Suprapubic skin (tissue), 4 donors: ENCODE measurements around the gene PCDHB6. TPM values are rescaled to one million over a fixed set of nuclear protein-coding genes. Genes with fewer than 3 reads are reported as not detected.
A peak's percentile ranks its signal among the peaks of the same experiment; 100 is the strongest.
"Not testable (repeated sequence)": the region's sequence is repeated elsewhere in the genome, so short reads cannot be mapped to it uniquely, and the experiment has no call there.

ENCODE experiments used
- DNase-seq, 2 donors: peaks; one replicate each; pipeline ENCODE4 v3.0.0-alpha.2; 2019; ENCODE audit warnings: low spot score in 2 of 2
- H3K27ac ChIP-seq: fragments of 200-600 bp; sonication (generic); one replicate; pipeline ENCODE4 v1.5.1; 2019
- H3K27me3 ChIP-seq: fragments of 200-600 bp; sonication (generic); one replicate; pipeline ENCODE4 v1.5.1; 2019
- H3K36me3 ChIP-seq: fragments of 200-600 bp; sonication (generic); one replicate; pipeline ENCODE4 v1.5.1; 2019
- H3K4me1 ChIP-seq: fragments of 200-600 bp; sonication (generic); one replicate; pipeline ENCODE4 v1.5.1; 2019
- H3K4me3 ChIP-seq: fragments of 200-600 bp; sonication (generic); one replicate; pipeline ENCODE4 v1.5.1; 2019; ENCODE audit warnings: mild to moderate bottlenecking
- H3K9me3 ChIP-seq: fragments of 200-600 bp; sonication (generic); one replicate; pipeline ENCODE4 v1.5.1; 2019
- EP300 ChIP-seq: sonication (generic); formaldehyde crosslinking; IDR thresholded peaks from one replicate; pipeline ENCODE4 v1.6.1; 2017; ENCODE audit warnings: antibody characterized with exemption
- POLR2A ChIP-seq, 2 donors: fragments of 450-650 bp; IDR thresholded peaks; one replicate each; pipeline ENCODE4 v1.6.1; 2017; ENCODE audit warnings: antibody characterized with exemption in 2 of 2, mild to moderate bottlenecking in 2 of 2, moderate library complexity in 2 of 2
- POLR2AphosphoS5 ChIP-seq, 3 donors: sonication (generic); formaldehyde crosslinking; IDR thresholded peaks; one replicate each; pipeline ENCODE4 v1.6.1; 2017; ENCODE audit warnings: antibody characterized with exemption in 3 of 3
- WGBS: methylation state at CpG from one replicate; pipeline ENCODE4 v1.1.5; 2018; 5-methylcytosine and 5-hydroxymethylcytosine counted together
- total RNA-seq, 4 donors: library from RNA; depleted of rRNA; stranded (reverse); fragments of >200 nt; gene quantifications; one replicate each; pipeline ENCODE4 v1.1.0, GENCODE V29; 2016
- TF ChIP-seq, protein P1 (sequence below), 2 donors: fragments of 200-600 bp in 1 of 2; fragments of 450-650 bp in 1 of 2; sonication (generic) in 1 of 2; IDR thresholded peaks; one replicate each; pipeline ENCODE4 v1.5.1; 2016 to 2019; ENCODE audit warnings: antibody characterized with exemption in 2 of 2, mild to moderate bottlenecking in 1 of 2, moderate library complexity in 1 of 2

Gene PCDHB6
- total RNA-seq, 4 donors from 2014 or later = 0.76 to 2.2 (median 1.7) TPM; not detected in 1

DNA sequence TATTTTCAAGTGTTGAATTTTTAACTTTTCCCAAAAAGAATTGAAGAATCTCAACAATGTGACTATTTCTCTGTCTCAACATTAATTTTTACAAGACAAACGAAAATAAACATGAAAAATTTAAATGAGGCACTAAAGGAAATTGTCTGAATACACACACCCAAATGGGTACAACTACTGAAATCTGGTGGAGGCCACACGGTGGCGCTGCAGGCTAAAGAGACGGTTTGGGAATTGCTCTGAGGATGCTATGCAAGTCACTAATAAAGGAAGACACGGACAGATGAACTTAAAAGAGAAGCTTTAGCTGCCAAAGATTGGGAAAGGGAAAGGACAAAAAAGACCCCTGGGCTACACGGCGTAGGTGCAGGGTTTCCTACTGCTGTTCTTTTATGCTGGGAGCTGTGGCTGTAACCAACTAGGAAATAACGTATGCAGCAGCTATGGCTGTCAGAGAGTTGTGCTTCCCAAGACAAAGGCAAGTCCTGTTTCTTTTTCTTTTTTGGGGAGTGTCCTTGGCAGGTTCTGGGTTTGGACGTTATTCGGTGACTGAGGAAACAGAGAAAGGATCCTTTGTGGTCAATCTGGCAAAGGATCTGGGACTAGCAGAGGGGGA lies 42.4 kb downstream of the PCDHB6 start, which contains the start of gene PCDHB10:
TSS of gene PCDHB10 (plus strand) at position 244 of the 616 bp plus-strand sequence. CDS start at position 444, 200 bp downstream.
- Histone ChIP-seq H3K4me1 (no peaks in the 10 kb centered on the region), H3K4me3 (no peak within 1 kb of the TSS), H3K36me3 (no peaks in the 10 kb centered on the region), H3K9me3 (peaks cover 7% of the 10 kb centered on the region), H3K27ac (no peak within 1 kb of the TSS), H3K27me3 (no peaks in the 10 kb centered on the region)
- no peak for TF ChIP-seq POLR2A (IDR thresholded peaks at IDR 0.05)
- TF ChIP-seq, protein P1, sequence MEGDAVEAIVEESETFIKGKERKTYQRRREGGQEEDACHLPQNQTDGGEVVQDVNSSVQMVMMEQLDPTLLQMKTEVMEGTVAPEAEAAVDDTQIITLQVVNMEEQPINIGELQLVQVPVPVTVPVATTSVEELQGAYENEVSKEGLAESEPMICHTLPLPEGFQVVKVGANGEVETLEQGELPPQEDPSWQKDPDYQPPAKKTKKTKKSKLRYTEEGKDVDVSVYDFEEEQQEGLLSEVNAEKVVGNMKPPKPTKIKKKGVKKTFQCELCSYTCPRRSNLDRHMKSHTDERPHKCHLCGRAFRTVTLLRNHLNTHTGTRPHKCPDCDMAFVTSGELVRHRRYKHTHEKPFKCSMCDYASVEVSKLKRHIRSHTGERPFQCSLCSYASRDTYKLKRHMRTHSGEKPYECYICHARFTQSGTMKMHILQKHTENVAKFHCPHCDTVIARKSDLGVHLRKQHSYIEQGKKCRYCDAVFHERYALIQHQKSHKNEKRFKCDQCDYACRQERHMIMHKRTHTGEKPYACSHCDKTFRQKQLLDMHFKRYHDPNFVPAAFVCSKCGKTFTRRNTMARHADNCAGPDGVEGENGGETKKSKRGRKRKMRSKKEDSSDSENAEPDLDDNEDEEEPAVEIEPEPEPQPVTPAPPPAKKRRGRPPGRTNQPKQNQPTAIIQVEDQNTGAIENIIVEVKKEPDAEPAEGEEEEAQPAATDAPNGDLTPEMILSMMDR (IDR thresholded peaks at IDR 0.05) = no peak
- no peak for DNase-seq
- 11% methylated on average over 10 of the region's 10 CpGs for WGBS

DNA sequence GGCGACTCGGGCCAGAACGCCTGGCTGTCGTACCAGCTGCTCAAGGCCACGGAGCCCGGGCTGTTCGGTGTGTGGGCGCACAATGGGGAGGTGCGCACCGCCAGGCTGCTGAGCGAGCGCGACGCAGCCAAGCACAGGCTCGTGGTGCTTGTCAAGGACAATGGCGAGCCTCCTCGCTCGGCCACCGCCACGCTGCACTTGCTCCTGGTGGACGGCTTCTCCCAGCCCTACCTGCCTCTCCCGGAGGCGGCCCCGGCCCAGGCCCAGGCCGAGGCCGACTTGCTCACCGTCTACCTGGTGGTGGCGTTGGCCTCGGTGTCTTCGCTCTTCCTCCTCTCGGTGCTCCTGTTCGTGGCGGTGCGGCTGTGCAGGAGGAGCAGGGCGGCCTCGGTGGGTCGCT lies 44.5 kb downstream of the PCDHB6 start:
- not testable (repeated sequence) for H3K9me3 ChIP-seq, H3K27ac ChIP-seq, H3K36me3 ChIP-seq, DNase-seq, H3K4me1 ChIP-seq, H3K27me3 ChIP-seq, H3K4me3 ChIP-seq
- 42% methylated on average over 16 of the region's 37 CpGs for WGBS

DNA sequence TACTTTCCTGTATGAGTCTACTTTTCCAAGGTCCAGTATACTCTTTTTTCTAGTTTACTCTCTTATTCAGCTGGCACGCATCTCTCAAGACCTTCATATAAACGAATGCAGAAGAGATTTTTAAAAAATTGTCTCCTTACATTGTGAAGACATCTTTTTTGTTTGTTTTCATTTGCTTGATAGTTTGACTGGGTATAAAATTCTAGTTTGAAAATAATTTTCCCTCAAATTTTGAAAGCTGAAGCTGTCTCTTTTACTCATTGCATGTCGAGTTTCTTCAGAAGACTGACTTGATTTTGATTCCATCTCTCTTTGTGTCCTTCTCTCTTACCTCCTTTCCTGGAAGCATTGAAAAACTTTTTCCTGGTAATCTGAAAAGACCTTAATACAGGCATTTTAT lies 46.5 kb downstream of the PCDHB6 start:
- TF ChIP-seq, protein P1 (IDR thresholded peaks at IDR 0.05) = no peak
- TF ChIP-seq POLR2A (IDR thresholded peaks at IDR 0.05) (no peak), POLR2AphosphoS5 (IDR thresholded peaks at IDR 0.05) (no peak), EP300 (no peak)
- Histone ChIP-seq H3K4me1 (no peaks in the 10 kb centered on the region), H3K27ac (no peak overlapping the region), H3K27me3 (no peaks in the 10 kb centered on the region), H3K9me3 (peaks cover 12% of the 10 kb centered on the region), H3K4me3 (no peak overlapping the region), H3K36me3 (no peaks in the 10 kb centered on the region)
- 50% methylated on average over 3 of the region's 3 CpGs for WGBS
- DNase-seq = no peak

DNA sequence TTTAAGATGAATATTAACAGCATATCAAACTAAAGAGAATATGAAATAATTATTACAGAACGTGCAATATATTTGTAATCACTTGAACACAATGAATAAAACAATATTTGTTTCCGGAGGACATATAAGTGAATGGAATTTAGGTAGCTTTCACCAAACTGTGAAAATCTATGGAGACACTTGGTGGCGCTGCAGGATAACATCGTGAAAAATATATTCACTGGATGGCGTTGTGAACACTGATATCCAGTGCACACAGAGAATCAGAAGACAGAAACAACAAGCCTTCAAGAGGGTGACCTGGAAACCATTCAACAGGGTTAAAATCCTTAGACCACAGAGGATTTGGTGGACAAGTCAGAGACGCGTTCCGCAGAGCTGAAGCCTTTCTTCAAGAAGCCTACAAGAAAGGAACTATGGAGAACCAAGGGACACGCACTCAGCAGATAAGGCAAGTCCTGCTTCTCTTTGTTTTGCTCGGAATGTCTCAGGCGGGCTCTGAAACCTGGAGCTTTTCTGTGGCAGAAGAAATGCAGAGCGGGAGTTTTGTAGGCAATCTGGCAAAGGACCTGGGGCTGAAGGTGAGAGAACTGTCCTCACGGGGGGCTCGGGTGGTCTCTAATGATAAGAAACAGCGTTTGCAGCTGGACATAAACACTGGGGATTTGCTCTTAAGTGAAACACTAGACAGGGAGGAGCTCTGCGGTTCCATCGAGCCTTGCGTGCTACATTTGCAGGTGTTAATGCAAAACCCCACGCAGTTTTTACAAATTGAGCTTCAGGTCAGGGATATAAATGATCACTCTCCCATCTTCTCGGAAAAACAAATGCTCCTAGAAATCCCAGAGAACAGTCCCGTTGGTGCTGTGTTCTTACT lies 49.7 kb downstream of the PCDHB6 start, which contains the start of gene PCDHB11:
TSS of gene PCDHB11 (plus strand) at position 269 of the 877 bp plus-strand sequence. CDS start at position 417, 148 bp downstream.
- Histone ChIP-seq H3K9me3 (peaks cover 12% of the 10 kb centered on the region), H3K27me3 (no peaks in the 10 kb centered on the region), H3K36me3 (no peaks in the 10 kb centered on the region), H3K27ac (no peak within 1 kb of the TSS), H3K4me1 (no peaks in the 10 kb centered on the region), H3K4me3 (peak within 1 kb of the TSS; percentile 15)
- no peak for TF ChIP-seq EP300
- no peak for TF ChIP-seq POLR2AphosphoS5 (IDR thresholded peaks at IDR 0.05)
- TF ChIP-seq, protein P1 (IDR thresholded peaks at IDR 0.05) = no peak
- TF ChIP-seq POLR2A (IDR thresholded peaks at IDR 0.05) = no peak
- WGBS = 41% methylated on average over 21 of the region's 21 CpGs
- DNase-seq = no peak

DNA sequence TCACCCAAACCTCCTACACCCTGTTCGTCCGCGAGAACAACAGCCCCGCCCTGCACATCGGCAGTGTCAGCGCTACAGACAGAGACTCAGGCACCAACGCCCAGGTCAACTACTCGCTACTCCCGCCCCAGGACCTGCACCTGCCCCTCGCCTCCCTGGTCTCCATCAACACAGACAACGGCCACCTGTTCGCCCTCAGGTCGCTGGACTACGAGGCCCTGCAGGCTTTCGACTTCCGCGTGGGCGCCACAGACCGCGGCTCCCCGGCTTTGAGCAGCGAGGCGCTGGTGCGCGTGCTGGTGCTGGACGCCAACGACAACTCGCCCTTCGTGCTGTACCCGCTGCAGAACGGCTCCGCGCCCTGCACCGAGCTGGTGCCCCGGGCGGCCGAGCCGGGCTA lies 51.3 kb downstream of the PCDHB6 start:
- not testable (repeated sequence) for H3K27ac ChIP-seq, H3K36me3 ChIP-seq, H3K4me1 ChIP-seq, DNase-seq, H3K4me3 ChIP-seq, H3K27me3 ChIP-seq
- WGBS = 12% methylated on average over 5 of the region's 38 CpGs
- peaks cover 12% of the 10 kb centered on the region for H3K9me3 ChIP-seq

DNA sequence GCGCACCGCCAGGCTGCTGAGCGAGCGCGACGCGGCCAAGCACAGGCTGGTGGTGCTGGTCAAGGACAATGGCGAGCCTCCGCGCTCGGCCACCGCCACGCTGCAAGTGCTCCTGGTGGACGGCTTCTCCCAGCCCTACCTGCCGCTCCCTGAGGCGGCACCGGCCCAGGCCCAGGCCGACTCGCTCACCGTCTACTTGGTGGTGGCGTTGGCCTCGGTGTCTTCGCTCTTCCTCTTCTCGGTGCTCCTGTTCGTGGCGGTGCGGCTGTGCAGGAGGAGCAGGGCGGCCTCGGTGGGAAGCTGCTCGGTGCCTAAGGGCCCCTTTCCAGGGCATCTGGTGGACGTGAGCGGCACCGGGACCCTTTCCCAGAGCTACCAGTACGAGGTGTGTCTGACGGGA lies 51.8 kb downstream of the PCDHB6 start:
- H3K36me3 ChIP-seq, H3K4me3 ChIP-seq, DNase-seq, H3K4me1 ChIP-seq, H3K27ac ChIP-seq, H3K27me3 ChIP-seq: not testable (repeated sequence)
- WGBS = 39% methylated on average over 19 of the region's 35 CpGs
- H3K9me3 ChIP-seq = peaks cover 12% of the 10 kb centered on the region

Other genes with a start within 250 kb of the PCDHB6 start
- gene PCDHAC1, start 223.8 kb upstream of the PCDHB6 start, total RNA-seq = under 1 TPM in 3 of 4 donors, not detected in 1; 0.11 to 0.64 (median 0.18) TPM
- gene PCDHAC2, start 183.6 kb upstream of the PCDHB6 start, total RNA-seq = under 1 TPM in 1 of 4 donors, not detected in 3; 0.13 TPM
- gene PCDHB1, start 98.7 kb upstream of the PCDHB6 start, total RNA-seq = not detected
- gene PCDHB2, start 55.4 kb upstream of the PCDHB6 start, total RNA-seq = 1 to 10 TPM; 2.2 to 5.4 (median 4.2) TPM
- 1 to 10 TPM; 1.1 to 2.5 (median 2.0) TPM for gene PCDHB3, start 49.6 kb upstream of the PCDHB6 start, total RNA-seq
- 1 to 10 TPM; 1.8 to 5.6 (median 2.0) TPM for gene PCDHB4, start 28.2 kb upstream of the PCDHB6 start, total RNA-seq
- gene PCDHB5, start 14.9 kb upstream of the PCDHB6 start, total RNA-seq = 1 to 10 TPM in 2 of 4 donors, under 1 TPM in 2; 0.72 to 6.2 (median 1.9) TPM
- gene PCDHB7, start 22.6 kb downstream of the PCDHB6 start, total RNA-seq = 1 to 10 TPM in 1 of 4 donors, under 1 TPM in 3; 0.49 to 1.2 (median 0.78) TPM
- under 1 TPM in 3 of 4 donors, not detected in 1; 0.62 to 0.93 (median 0.68) TPM for gene PCDHB8, start 27.7 kb downstream of the PCDHB6 start, total RNA-seq
- gene PCDHB16, start 32.3 kb downstream of the PCDHB6 start, total RNA-seq = 1 to 10 TPM; 2.9 to 4.8 (median 3.2) TPM
- gene PCDHB9, start 37.1 kb downstream of the PCDHB6 start, total RNA-seq = 1 to 10 TPM; 1.1 to 3.2 (median 2.5) TPM
- 1 to 10 TPM in 3 of 4 donors, under 1 TPM in 1; 0.60 to 1.4 (median 1.2) TPM for gene PCDHB10, start 42.3 kb downstream of the PCDHB6 start, total RNA-seq
- 1 to 10 TPM in 3 of 4 donors, under 1 TPM in 1; 0.98 to 2.8 (median 1.2) TPM for gene PCDHB11, start 49.6 kb downstream of the PCDHB6 start, total RNA-seq
- gene PCDHB12, start 58.7 kb downstream of the PCDHB6 start, total RNA-seq = 1 to 10 TPM in 1 of 4 donors, under 1 TPM in 3; 0.83 to 2.2 (median 0.95) TPM
- gene PCDHB13, start 63.9 kb downstream of the PCDHB6 start, total RNA-seq = 1 to 10 TPM; 5.9 to 10.0 (median 6.2) TPM
- 1 to 10 TPM; 2.5 to 6.5 (median 6.0) TPM for gene PCDHB14, start 73.3 kb downstream of the PCDHB6 start, total RNA-seq
- 1 to 10 TPM in 3 of 4 donors, under 1 TPM in 1; 0.68 to 2.3 (median 1.6) TPM for gene PCDHB15, start 95.3 kb downstream of the PCDHB6 start, total RNA-seq
- 1 to 10 TPM in 2 of 4 donors, under 1 TPM in 2; 0.57 to 4.5 (median 0.99) TPM for gene SLC25A2, start 154.0 kb downstream of the PCDHB6 start, total RNA-seq
- gene TAF7, start 170.7 kb downstream of the PCDHB6 start, total RNA-seq = 10 to 100 TPM; 47.3 to 70.3 (median 62.7) TPM
- gene PCDHGA1, start 180.5 kb downstream of the PCDHB6 start, total RNA-seq = under 1 TPM; 0.26 to 0.38 (median 0.33) TPM
- gene PCDHGA2, start 188.7 kb downstream of the PCDHB6 start, total RNA-seq = 1 to 10 TPM; 2.0 to 3.4 (median 2.9) TPM
- 1 to 10 TPM; 1.3 to 2.3 (median 1.7) TPM for gene PCDHGA3, start 193.8 kb downstream of the PCDHB6 start, total RNA-seq
- 1 to 10 TPM; 1.2 to 4.3 (median 2.8) TPM for gene PCDHGB1, start 200.0 kb downstream of the PCDHB6 start, total RNA-seq
- 1 to 10 TPM; 2.0 to 5.6 (median 3.2) TPM for gene PCDHGA4, start 205.0 kb downstream of the PCDHB6 start, total RNA-seq
- gene PCDHGB2, start 209.9 kb downstream of the PCDHB6 start, total RNA-seq = 1 to 10 TPM; 2.6 to 6.5 (median 3.8) TPM
- 1 to 10 TPM; 1.5 to 4.0 (median 2.7) TPM for gene PCDHGA5, start 214.1 kb downstream of the PCDHB6 start, total RNA-seq
- 1 to 10 TPM; 4.3 to 9.7 (median 7.5) TPM for gene PCDHGB3, start 220.2 kb downstream of the PCDHB6 start, total RNA-seq
- 1 to 10 TPM; 3.3 to 7.3 (median 5.3) TPM for gene PCDHGA6, start 223.8 kb downstream of the PCDHB6 start, total RNA-seq
- gene PCDHGA7, start 232.7 kb downstream of the PCDHB6 start, total RNA-seq = 1 to 10 TPM; 2.7 to 5.6 (median 4.5) TPM
- gene PCDHGB4, start 237.6 kb downstream of the PCDHB6 start, total RNA-seq = 10 to 100 TPM in 1 of 4 donors, 1 to 10 TPM in 3; 4.1 to 10.3 (median 7.2) TPM
- 1 to 10 TPM; 1.1 to 5.1 (median 2.1) TPM for gene PCDHGA8, start 242.6 kb downstream of the PCDHB6 start, total RNA-seq
- gene PCDHGB5, start 247.9 kb downstream of the PCDHB6 start, total RNA-seq = 10 to 100 TPM; 13.3 to 27.4 (median 15.3) TPM